ENCODE results near the gene JAM3. TPM values are rescaled to one million over a fixed set of nuclear protein-coding genes. Genes with fewer than 3 reads are reported as not detected.

Gene JAM3
- total RNA-seq, 1 experiment from 2014 or later, result not detected

DNA sequence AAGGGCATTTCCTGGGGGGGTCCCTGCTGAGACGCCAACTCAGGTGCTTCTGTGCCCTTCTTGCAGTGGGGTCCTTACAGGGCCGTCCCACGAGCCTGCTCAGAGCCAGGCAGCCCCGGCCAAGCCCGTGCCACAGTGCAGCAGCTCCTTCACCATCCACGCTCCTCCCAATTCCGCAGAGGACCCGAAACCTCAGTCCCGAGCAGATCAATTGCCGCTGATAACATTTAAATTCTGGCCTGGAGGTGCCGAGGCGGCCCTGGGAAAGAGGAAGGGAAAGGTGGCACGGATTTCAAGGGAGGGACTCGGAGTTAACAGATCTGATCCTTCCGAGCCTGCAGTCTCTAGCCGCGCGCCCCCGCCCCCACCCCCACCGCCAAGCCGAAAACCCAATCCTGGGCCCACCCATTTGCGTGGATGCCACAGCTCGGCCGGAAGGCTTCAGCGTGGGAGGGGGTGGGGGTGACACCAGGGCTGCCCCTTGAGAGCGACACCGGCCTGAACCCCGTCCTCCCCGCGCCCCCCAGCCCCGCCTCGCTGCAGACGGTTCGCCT, 32.3 kb upstream of the JAM3 start:
- Mint-ChIP-seq H3K4me1 (ENCODE audit: low read depth, unreplicated experiment) (no peaks in the 10 kb centered on the region), H3K9me3 (ENCODE audit: low read depth, unreplicated experiment) (peaks cover 2% of the 10 kb centered on the region), H3K27me3 (ENCODE audit: unreplicated experiment) (peaks cover 53% of the 10 kb centered on the region), H3K27ac (ENCODE audit: unreplicated experiment) (no peak overlapping the region), H3K4me3 (ENCODE audit: low read depth, unreplicated experiment) (peak overlapping the region; percentile 63), H3K36me3 (ENCODE audit: insufficient read depth, unreplicated experiment) (peaks cover 5% of the 10 kb centered on the region)
- no peak for TF ChIP-seq CTCF (IDR thresholded peaks at IDR 0.05; ENCODE audit: unreplicated experiment)
- CTCF ChIA-PET, result interaction anchor here (1.4 kb wide), 1 partner anchor 9 kb away, joined by 3 read pairs; no protein-coding TSS in a partner anchor
- intact Hi-C loops (cut with micrococcal nuclease; ENCODE audit: unreplicated experiment), result no loop called here
- BruUV-seq (replicated peaks), result no TSS peak
- DNase-seq, result no peak

GRCh38 chr11:134037046-134037908, 31.6 kb upstream of the JAM3 start:
- CTCF ChIA-PET, result interaction anchor here (1.4 kb wide), 1 partner anchor 9 kb away, joined by 3 read pairs; no protein-coding TSS in a partner anchor
- no peak overlapping the region for H3K27ac Mint-ChIP-seq (ENCODE audit: unreplicated experiment)
- no peaks in the 10 kb centered on the region for H3K4me1 Mint-ChIP-seq (ENCODE audit: low read depth, unreplicated experiment)
- no TSS peak for BruUV-seq (replicated peaks)
- peaks cover 46% of the 10 kb centered on the region for H3K27me3 Mint-ChIP-seq (ENCODE audit: unreplicated experiment)
- H3K36me3 Mint-ChIP-seq (ENCODE audit: insufficient read depth, unreplicated experiment), result peaks cover 5% of the 10 kb centered on the region
- H3K9me3 Mint-ChIP-seq (ENCODE audit: low read depth, unreplicated experiment), result peaks cover 2% of the 10 kb centered on the region
- DNase-seq, result peak; percentile 41
- intact Hi-C loops (cut with micrococcal nuclease; ENCODE audit: unreplicated experiment), result no loop called here
- H3K4me3 Mint-ChIP-seq (ENCODE audit: low read depth, unreplicated experiment), result peak overlapping the region; percentile 63
- no peak for TF ChIP-seq CTCF (IDR thresholded peaks at IDR 0.05; ENCODE audit: unreplicated experiment)

DNA sequence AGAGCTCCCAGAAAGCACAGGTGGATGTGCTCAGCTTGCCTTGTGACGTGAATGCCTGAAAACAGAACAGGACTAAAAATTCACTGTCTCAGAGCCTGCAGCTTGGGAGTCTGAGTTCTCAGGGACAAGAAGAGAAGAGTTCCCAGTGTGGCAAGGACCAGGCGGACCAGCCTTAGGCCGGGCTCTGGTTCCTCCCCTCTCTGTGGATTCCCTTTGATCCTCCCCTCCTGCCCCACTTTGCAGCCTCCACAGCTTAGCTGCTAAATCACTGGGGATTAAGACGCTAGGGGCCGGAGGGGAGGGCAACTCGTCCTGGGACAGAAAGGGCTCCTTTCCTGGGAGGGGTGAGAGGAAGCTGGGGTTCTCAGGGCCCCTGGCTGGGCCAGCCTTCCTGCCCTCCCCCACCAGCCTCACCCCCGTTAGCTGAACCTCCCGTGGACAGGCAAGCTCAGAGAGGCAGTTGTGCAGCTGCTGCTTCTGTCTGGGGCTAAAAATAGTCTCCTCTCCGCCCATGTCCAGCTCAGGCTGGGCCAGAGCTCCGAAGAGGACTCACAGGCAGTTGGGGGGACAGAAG, 29.9 kb upstream of the JAM3 start:
- peaks cover 5% of the 10 kb centered on the region for H3K36me3 Mint-ChIP-seq (ENCODE audit: insufficient read depth, unreplicated experiment)
- H3K27me3 Mint-ChIP-seq (ENCODE audit: unreplicated experiment), result peaks cover 41% of the 10 kb centered on the region
- H3K4me1 Mint-ChIP-seq (ENCODE audit: low read depth, unreplicated experiment), result no peaks in the 10 kb centered on the region
- no peak overlapping the region for H3K27ac Mint-ChIP-seq (ENCODE audit: unreplicated experiment)
- no TSS peak for BruUV-seq (replicated peaks)
- H3K9me3 Mint-ChIP-seq (ENCODE audit: low read depth, unreplicated experiment), result peaks cover 2% of the 10 kb centered on the region
- DNase-seq, result no peak
- no peak for TF ChIP-seq CTCF (IDR thresholded peaks at IDR 0.05; ENCODE audit: unreplicated experiment)
- H3K4me3 Mint-ChIP-seq (ENCODE audit: low read depth, unreplicated experiment), result no peak overlapping the region
- CTCF ChIA-PET, result interaction anchor here (1.6 kb wide), 1 partner anchor 11 kb away, joined by 6 read pairs; no protein-coding TSS in a partner anchor
- intact Hi-C loops (cut with micrococcal nuclease; ENCODE audit: unreplicated experiment), result no loop called here

DNA sequence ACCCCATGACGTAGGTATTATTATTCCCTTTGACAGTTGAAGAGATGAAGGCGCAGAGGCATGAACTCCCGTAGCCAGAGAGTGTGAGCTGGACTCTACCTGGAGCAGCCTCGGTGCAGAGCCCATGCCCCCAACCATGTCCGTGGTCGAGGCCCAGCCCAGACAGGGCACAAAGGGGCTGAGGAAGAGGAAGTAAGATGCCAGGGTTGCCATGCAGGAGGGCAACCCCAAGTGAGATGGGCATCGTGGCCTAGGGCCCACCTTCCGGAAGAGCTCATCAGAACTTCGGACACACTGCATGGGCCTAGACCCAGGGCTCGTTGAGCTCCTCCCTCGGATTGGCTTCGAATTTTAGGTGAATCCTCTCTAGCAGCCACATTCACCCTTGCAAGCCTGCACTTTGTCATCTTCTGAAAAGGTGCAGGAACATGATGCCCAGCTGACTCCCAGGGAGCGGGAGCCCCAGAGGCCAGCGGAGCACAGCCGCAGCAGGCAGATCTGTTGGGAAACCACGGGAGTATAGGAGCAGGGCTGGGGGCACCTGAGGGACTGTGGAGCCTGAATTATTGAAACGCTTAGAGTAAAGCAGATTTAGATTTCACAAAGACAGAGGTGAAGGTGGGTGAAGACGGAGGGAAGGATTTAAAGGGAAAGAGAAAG, 29.0 kb upstream of the JAM3 start:
- TF ChIP-seq CTCF (IDR thresholded peaks at IDR 0.05; ENCODE audit: unreplicated experiment), result no peak
- no peak overlapping the region for H3K4me3 Mint-ChIP-seq (ENCODE audit: low read depth, unreplicated experiment)
- CTCF ChIA-PET, result interaction anchor here (0.8 to 1.6 kb wide), 2 partner anchors 10 to 17 kb away, joined by 3 to 6 read pairs; no protein-coding TSS in a partner anchor
- BruUV-seq (replicated peaks), result no TSS peak
- peaks cover 2% of the 10 kb centered on the region for H3K9me3 Mint-ChIP-seq (ENCODE audit: low read depth, unreplicated experiment)
- no peak for DNase-seq
- peaks cover 48% of the 10 kb centered on the region for H3K27me3 Mint-ChIP-seq (ENCODE audit: unreplicated experiment)
- H3K36me3 Mint-ChIP-seq (ENCODE audit: insufficient read depth, unreplicated experiment), result peaks cover 5% of the 10 kb centered on the region
- H3K4me1 Mint-ChIP-seq (ENCODE audit: low read depth, unreplicated experiment), result no peaks in the 10 kb centered on the region
- no peak overlapping the region for H3K27ac Mint-ChIP-seq (ENCODE audit: unreplicated experiment)
- intact Hi-C loops (cut with micrococcal nuclease; ENCODE audit: unreplicated experiment), result no loop called here
